H9 (cell line): ENCODE results near the gene SCGB1C1. TPM values are rescaled to one million over a fixed set of nuclear protein-coding genes. Genes with fewer than 3 reads are reported as not detected.
"Not testable (repeated sequence)": the region's sequence is repeated elsewhere in the genome, so short reads cannot be mapped to it uniquely, and the experiment has no call there.

Experiments used
- DNase-seq: peaks from one replicate; pipeline ENCODE4 v3.0.0-alpha.2; 2017
- H2AFZ ChIP-seq: one replicate; pipeline ENCODE4 v1.6.1; 2013; ENCODE audit warnings: mild to moderate bottlenecking, low read length, control low read depth, moderate library complexity
- H2AK5ac ChIP-seq: 2 replicates; pipeline ENCODE4 v1.6.1; 2013; ENCODE audit warnings: low read length, control low read depth, mixed read lengths; ENCODE audit not compliant: insufficient read length
- H2BK120ac ChIP-seq: one replicate; pipeline ENCODE4 v1.6.1; 2013; ENCODE audit warnings: low read depth, mild to moderate bottlenecking, low read length, control low read depth, inconsistent platforms; ENCODE audit not compliant: poor library complexity, severe bottlenecking
- H2BK12ac ChIP-seq: 2 replicates; pipeline ENCODE4 v1.6.1; 2013; ENCODE audit warnings: low read length, control low read depth, mixed read lengths, low read depth; ENCODE audit not compliant: insufficient read length
- H2BK15ac ChIP-seq: 2 replicates; pipeline ENCODE4 v1.6.1; 2013; ENCODE audit warnings: low read depth, low read length, control low read depth
- H2BK20ac ChIP-seq: one replicate; pipeline ENCODE4 v1.6.1; 2013; ENCODE audit warnings: low read depth, mild to moderate bottlenecking, low read length, control low read depth, inconsistent platforms; ENCODE audit not compliant: poor library complexity, severe bottlenecking
- H2BK5ac ChIP-seq: 2 replicates; pipeline ENCODE4 v1.6.1; 2013; ENCODE audit warnings: low read length, control low read depth, mixed read lengths; ENCODE audit not compliant: insufficient read length
- H3K14ac ChIP-seq: 2 replicates; pipeline ENCODE4 v1.6.1; 2013; ENCODE audit warnings: low read length, control low read depth; ENCODE audit not compliant: insufficient read depth
- H3K18ac ChIP-seq: 2 replicates; pipeline ENCODE4 v1.6.1; 2013; ENCODE audit warnings: low read depth, mild to moderate bottlenecking, mixed read lengths, low read length, control low read depth; ENCODE audit not compliant: insufficient read length
- H3K23ac ChIP-seq: 2 replicates; pipeline ENCODE4 v1.6.1; 2013; ENCODE audit warnings: low read length, control low read depth, mixed read lengths, low read depth; ENCODE audit not compliant: insufficient read length
- H3K23me2 ChIP-seq: 2 replicates; pipeline ENCODE4 v1.6.1; 2013; ENCODE audit warnings: low read depth, mild to moderate bottlenecking, mixed read lengths, low read length, control low read depth; ENCODE audit not compliant: insufficient read length, poor library complexity, severe bottlenecking
- H3K27ac ChIP-seq: 2 replicates; pipeline ENCODE4 v1.5.1; 2013; ENCODE audit warnings: low read length, control low read depth, mixed read lengths, low read depth; ENCODE audit not compliant: insufficient read length
- H3K27me3 ChIP-seq: 2 replicates; pipeline ENCODE4 v1.6.1; 2013; ENCODE audit warnings: low read length, control low read depth, inconsistent platforms; ENCODE audit not compliant: insufficient read depth
- H3K4ac ChIP-seq: 2 replicates; pipeline ENCODE4 v1.6.1; 2013; ENCODE audit warnings: low read depth, mild to moderate bottlenecking, control low read depth, inconsistent platforms, low read length, moderate library complexity
- H3K4me1 ChIP-seq: 2 replicates; pipeline ENCODE4 v1.6.1; 2013; ENCODE audit warnings: low read length, control low read depth, inconsistent platforms; ENCODE audit not compliant: insufficient read depth
- H3K4me2 ChIP-seq: 2 replicates; pipeline ENCODE4 v1.6.1; 2013; ENCODE audit warnings: low read length, control low read depth, mixed read lengths; ENCODE audit not compliant: insufficient read length, insufficient read depth
- H3K56ac ChIP-seq: 2 replicates; pipeline ENCODE4 v1.6.1; 2013; ENCODE audit warnings: low read depth, mild to moderate bottlenecking, mixed read lengths, low read length, control low read depth; ENCODE audit not compliant: insufficient read length
- H3K79me1 ChIP-seq: 2 replicates; pipeline ENCODE4 v1.6.1; 2013; ENCODE audit warnings: low read depth, mild to moderate bottlenecking, moderate library complexity, low read length, control low read depth, inconsistent platforms; ENCODE audit not compliant: insufficient read depth, poor library complexity, severe bottlenecking
- H3K79me2 ChIP-seq: 2 replicates; pipeline ENCODE4 v1.6.1; 2013; ENCODE audit warnings: low read length, control low read depth, inconsistent platforms; ENCODE audit not compliant: insufficient read depth
- H3K9ac ChIP-seq: 2 replicates; pipeline ENCODE4 v1.6.1; 2013; ENCODE audit warnings: low read length, control low read depth, mixed read lengths; ENCODE audit not compliant: insufficient read length; ENCODE audit errors: extremely low read depth
- H3K9me3 ChIP-seq: one replicate; pipeline ENCODE4 v1.6.1; 2013; ENCODE audit warnings: low read depth, low read length, inconsistent platforms; ENCODE audit not compliant: control insufficient read depth
- H3T11ph ChIP-seq: one replicate; pipeline ENCODE4 v1.6.1; 2013; ENCODE audit warnings: mild to moderate bottlenecking, low read length, control low read depth, inconsistent platforms
- H4K20me1 ChIP-seq: one replicate; pipeline ENCODE4 v1.6.1; 2013; ENCODE audit not compliant: control insufficient read depth, insufficient read length, insufficient read depth
- H4K5ac ChIP-seq: 2 replicates; pipeline ENCODE4 v1.6.1; 2013; ENCODE audit warnings: low read depth, mild to moderate bottlenecking, mixed read lengths, low read length, control low read depth; ENCODE audit not compliant: insufficient read length
- H4K8ac ChIP-seq: replicated peaks from 2 replicates; pipeline ENCODE4 v1.6.1; 2013; ENCODE audit warnings: low read length, control low read depth, mixed read lengths, low read depth; ENCODE audit not compliant: insufficient read length
- H4K91ac ChIP-seq: 2 replicates; pipeline ENCODE4 v1.6.1; 2013; ENCODE audit warnings: low read depth, mild to moderate bottlenecking, moderate library complexity, mixed read lengths, low read length, control low read depth; ENCODE audit not compliant: insufficient read length
- H3K27ac Mint-ChIP-seq, 3 experiments: 2 replicates in 2 of 3; 3 replicates in 1 of 3; pipeline ENCODE4 v1.8.0; 2020 to 2021; ENCODE audit warnings: mixed read lengths in 3 of 3, mild to moderate bottlenecking in 1 of 3, moderate library complexity in 1 of 3
- H3K27me3 Mint-ChIP-seq: 2 replicates; pipeline ENCODE4 v1.8.0; 2021; ENCODE audit warnings: low read depth, mild to moderate bottlenecking, moderate library complexity, mixed read lengths
- H3K36me3 Mint-ChIP-seq, 3 experiments: 2 replicates in 2 of 3; 3 replicates in 1 of 3; pipeline ENCODE4 v1.8.0; 2020 to 2021; ENCODE audit warnings: low read depth in 3 of 3, mixed read lengths in 3 of 3; ENCODE audit not compliant: insufficient read depth in 1 of 3
- H3K4me1 Mint-ChIP-seq, 2 experiments: 2 replicates each; pipeline ENCODE4 v1.8.0; 2020; ENCODE audit warnings: mixed read lengths in 2 of 2
- H3K4me3 Mint-ChIP-seq, 2 experiments: 2 replicates in 1 of 2; 3 replicates in 1 of 2; pipeline ENCODE4 v1.8.0; 2020 to 2021; ENCODE audit warnings: mild to moderate bottlenecking in 2 of 2, mixed read lengths in 2 of 2, moderate library complexity in 1 of 2
- H3K9me3 Mint-ChIP-seq, 2 experiments: 2 replicates in 1 of 2; 3 replicates in 1 of 2; pipeline ENCODE4 v1.8.0; 2020; ENCODE audit warnings: mild to moderate bottlenecking in 2 of 2, mixed read lengths in 2 of 2, moderate library complexity in 1 of 2
- WGBS: extraction: QIAGEN DNeasy Blood & Tissue Kit; methylation state at CpG from one replicate; pipeline ENCODE4 v1.1.7; 2013; ENCODE audit warnings: missing lambda C conversion rate, low lambda C conversion rate, mixed read lengths; ENCODE audit not compliant: insufficient read length; ENCODE audit errors: extremely low coverage; 5-methylcytosine and 5-hydroxymethylcytosine counted together
- total RNA-seq: library from RNA; stranded (reverse); gene quantifications from 2 replicates; pipeline ENCODE4 v1.2.1, GENCODE V29; 2021
- TF ChIP-seq, protein P1 (sequence below): fragments of 200-600 bp; sonication (generic); conservative IDR thresholded peaks from 3 replicates; pipeline ENCODE4 v1.8.0; 2021; ENCODE audit warnings: antibody characterized with exemption, mild to moderate bottlenecking

Gene SCGB1C1
- total RNA-seq, 1 experiment from 2014 or later, result not detected

GRCh38 chr11:218815-219593 lies 26.1 kb downstream of the SCGB1C1 start:
- H3K27me3 Mint-ChIP-seq, result peaks cover 1% of the 10 kb centered on the region; the same call in 1 of the 2 replicates
- no peak overlapping the region for H2BK12ac ChIP-seq
- no peak overlapping the region for H4K8ac ChIP-seq
- H3K9me3 ChIP-seq, result no peaks in the 10 kb centered on the region
- no peak overlapping the region for H3K27ac ChIP-seq
- no peak overlapping the region for H3K18ac ChIP-seq
- peaks cover 5 to 35% (median 26%) of the 10 kb centered on the region in 3 experiments for H3K36me3 Mint-ChIP-seq
- H3K4me1 ChIP-seq, result no peaks in the 10 kb centered on the region
- no peak overlapping the region for H2BK15ac ChIP-seq
- no peak overlapping the region for H2BK120ac ChIP-seq
- no peak overlapping the region for H2AFZ ChIP-seq
- H4K20me1 ChIP-seq, result no peaks in the 10 kb centered on the region
- H3K79me1 ChIP-seq, result no peaks in the 10 kb centered on the region
- no peak overlapping the region for H3T11ph ChIP-seq
- H3K14ac ChIP-seq, result no peak overlapping the region
- H3K27me3 ChIP-seq, result no peaks in the 10 kb centered on the region
- no peak overlapping the region for H3K4me3 Mint-ChIP-seq
- no peak overlapping the region for H4K91ac ChIP-seq
- H3K27ac Mint-ChIP-seq, result peak overlapping the region in 1 of 3 experiments; percentile 32; a peak in 1 of 7 replicates
- H2BK20ac ChIP-seq, result no peak overlapping the region
- H4K5ac ChIP-seq, result no peak overlapping the region
- TF ChIP-seq, protein P1, sequence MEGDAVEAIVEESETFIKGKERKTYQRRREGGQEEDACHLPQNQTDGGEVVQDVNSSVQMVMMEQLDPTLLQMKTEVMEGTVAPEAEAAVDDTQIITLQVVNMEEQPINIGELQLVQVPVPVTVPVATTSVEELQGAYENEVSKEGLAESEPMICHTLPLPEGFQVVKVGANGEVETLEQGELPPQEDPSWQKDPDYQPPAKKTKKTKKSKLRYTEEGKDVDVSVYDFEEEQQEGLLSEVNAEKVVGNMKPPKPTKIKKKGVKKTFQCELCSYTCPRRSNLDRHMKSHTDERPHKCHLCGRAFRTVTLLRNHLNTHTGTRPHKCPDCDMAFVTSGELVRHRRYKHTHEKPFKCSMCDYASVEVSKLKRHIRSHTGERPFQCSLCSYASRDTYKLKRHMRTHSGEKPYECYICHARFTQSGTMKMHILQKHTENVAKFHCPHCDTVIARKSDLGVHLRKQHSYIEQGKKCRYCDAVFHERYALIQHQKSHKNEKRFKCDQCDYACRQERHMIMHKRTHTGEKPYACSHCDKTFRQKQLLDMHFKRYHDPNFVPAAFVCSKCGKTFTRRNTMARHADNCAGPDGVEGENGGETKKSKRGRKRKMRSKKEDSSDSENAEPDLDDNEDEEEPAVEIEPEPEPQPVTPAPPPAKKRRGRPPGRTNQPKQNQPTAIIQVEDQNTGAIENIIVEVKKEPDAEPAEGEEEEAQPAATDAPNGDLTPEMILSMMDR, result no peak
- H3K23me2 ChIP-seq, result no peaks in the 10 kb centered on the region
- H3K56ac ChIP-seq, result no peak overlapping the region
- no peak overlapping the region for H3K4me2 ChIP-seq
- H3K4me1 Mint-ChIP-seq, result no peaks in the 10 kb centered on the region
- H3K23ac ChIP-seq, result no peak overlapping the region
- no peaks in the 10 kb centered on the region for H3K79me2 ChIP-seq
- WGBS, result no CpG with 5 or more reads among the region's 29 CpGs
- no peaks in the 10 kb centered on the region for H3K9me3 Mint-ChIP-seq
- H3K4ac ChIP-seq, result no peak overlapping the region
- H2AK5ac ChIP-seq, result no peak overlapping the region
- no peak overlapping the region for H2BK5ac ChIP-seq
- H3K9ac ChIP-seq, result no peak overlapping the region
- no peak for DNase-seq

DNA sequence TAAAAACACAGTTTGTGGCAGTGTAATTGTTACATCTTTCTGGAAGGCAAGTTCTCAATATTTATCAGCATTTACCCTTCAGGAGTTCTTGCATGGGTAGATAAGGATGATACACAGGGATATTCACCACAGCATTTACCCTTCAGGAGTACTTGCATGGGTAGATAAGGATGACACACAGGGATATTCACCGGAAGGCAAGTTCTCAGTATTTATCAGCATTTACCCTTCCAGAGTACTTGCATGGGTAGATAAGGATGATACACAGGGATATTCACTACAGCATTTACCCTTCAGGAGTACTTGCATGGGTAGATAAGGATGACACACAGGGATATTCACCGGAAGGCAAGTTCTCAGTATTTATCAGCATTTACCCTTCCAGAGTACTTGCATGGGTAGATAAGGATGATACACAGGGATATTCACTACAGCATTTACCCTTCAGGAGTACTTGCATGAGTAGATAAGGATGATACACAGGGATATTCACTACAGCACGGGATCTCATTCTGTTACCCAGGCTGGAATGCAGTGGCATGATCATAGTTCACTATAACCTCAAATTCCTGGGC lies 27.9 kb downstream of the SCGB1C1 start:
- not testable (repeated sequence) for H2AFZ ChIP-seq, DNase-seq, H3K14ac ChIP-seq, H3K27me3 ChIP-seq, H3K4me3 Mint-ChIP-seq, H3K27me3 Mint-ChIP-seq, H3K4ac ChIP-seq, H4K20me1 ChIP-seq, H3K4me1 ChIP-seq, H3K27ac ChIP-seq, H4K5ac ChIP-seq, H2BK15ac ChIP-seq, H3K23ac ChIP-seq, H2BK20ac ChIP-seq, H3K18ac ChIP-seq, H3K9me3 Mint-ChIP-seq, H3K9ac ChIP-seq, H3K9me3 ChIP-seq, H2AK5ac ChIP-seq, H4K91ac ChIP-seq, H3T11ph ChIP-seq, H4K8ac ChIP-seq, H2BK12ac ChIP-seq, H3K4me2 ChIP-seq, H3K79me1 ChIP-seq, H3K27ac Mint-ChIP-seq, H2BK120ac ChIP-seq, H3K23me2 ChIP-seq, H2BK5ac ChIP-seq, H3K56ac ChIP-seq, H3K79me2 ChIP-seq, H3K4me1 Mint-ChIP-seq
- WGBS, result no CpG with 5 or more reads among the region's 3 CpGs
- H3K36me3 Mint-ChIP-seq, result peaks cover 0 to 17% (median 10%) of the 10 kb centered on the region in 3 experiments; a peak in 4 of 7 replicates
